Mucosa of stomach (tissue), 1 donor: ENCODE measurements around the gene BTBD16.

Source experiments
- H3K27me3 ChIP-seq: one replicate; pipeline ENCODE4 v1.7.0; 2013; ENCODE audit warnings: mild to moderate bottlenecking, low read length; ENCODE audit not compliant: control insufficient read depth, insufficient read depth
- H3K36me3 ChIP-seq: one replicate; pipeline ENCODE4 v1.7.0; 2013; ENCODE audit warnings: low read length; ENCODE audit not compliant: control insufficient read depth, insufficient read depth
- H3K4me1 ChIP-seq: one replicate; pipeline ENCODE4 v1.7.0; 2013; ENCODE audit warnings: mild to moderate bottlenecking, low read length; ENCODE audit not compliant: control insufficient read depth, insufficient read depth
- H3K4me3 ChIP-seq: one replicate; pipeline ENCODE4 v1.7.0; 2013; ENCODE audit warnings: low read length
- H3K9ac ChIP-seq: one replicate; pipeline ENCODE4 v1.7.0; 2013; ENCODE audit warnings: mild to moderate bottlenecking, low read length, moderate library complexity
- H3K9me3 ChIP-seq: one replicate; pipeline ENCODE4 v1.7.0; 2013; ENCODE audit warnings: mild to moderate bottlenecking, low read length, moderate library complexity; ENCODE audit not compliant: control insufficient read depth
- donor health status: Pancreatic carcinoma.

Gene BTBD16

GRCh38 chr10:122264436-122264835 is 6.7 kb upstream of the BTBD16 start:
- no peak overlapping the region for H3K4me3 ChIP-seq
- H3K9ac ChIP-seq, result no peak overlapping the region
- H3K36me3 ChIP-seq, result no peaks in the 10 kb centered on the region
- peaks cover 35% of the 10 kb centered on the region for H3K4me1 ChIP-seq
- H3K9me3 ChIP-seq, result no peaks in the 10 kb centered on the region
- no peaks in the 10 kb centered on the region for H3K27me3 ChIP-seq

- Histone ChIP-seq H3K27me3 (no peaks in the 10 kb centered on the region), H3K4me3 (no peak overlapping the region), H3K9me3 (no peaks in the 10 kb centered on the region), H3K9ac (no peak overlapping the region), H3K4me1 (peaks cover 35% of the 10 kb centered on the region), H3K36me3 (no peaks in the 10 kb centered on the region)
These were observed 6.2 kb upstream of the BTBD16 start for GRCh38 chr10:122264931-122265330.

- H3K36me3 ChIP-seq, result no peaks in the 10 kb centered on the region
- H3K4me3 ChIP-seq, result no peak overlapping the region
- no peaks in the 10 kb centered on the region for H3K27me3 ChIP-seq
- H3K9ac ChIP-seq, result no peak overlapping the region
- no peaks in the 10 kb centered on the region for H3K9me3 ChIP-seq
- peaks cover 35% of the 10 kb centered on the region for H3K4me1 ChIP-seq
These were observed 5.2 kb upstream of the BTBD16 start for GRCh38 chr10:122265896-122266295.

GRCh38 chr10:122267849-122268737 is 3.0 kb upstream of the BTBD16 start:
- Histone ChIP-seq H3K36me3 (no peaks in the 10 kb centered on the region), H3K9me3 (no peaks in the 10 kb centered on the region), H3K4me1 (peaks cover 35% of the 10 kb centered on the region), H3K9ac (no peak overlapping the region), H3K27me3 (no peaks in the 10 kb centered on the region), H3K4me3 (no peak overlapping the region)

GRCh38 chr10:122269059-122269687 is 1.9 kb upstream of the BTBD16 start:
- Histone ChIP-seq H3K9ac (no peak overlapping the region), H3K27me3 (no peaks in the 10 kb centered on the region), H3K4me1 (peaks cover 29% of the 10 kb centered on the region), H3K9me3 (no peaks in the 10 kb centered on the region), H3K36me3 (no peaks in the 10 kb centered on the region), H3K4me3 (no peak overlapping the region)

- H3K9me3 ChIP-seq, result no peaks in the 10 kb centered on the region
- H3K36me3 ChIP-seq, result no peaks in the 10 kb centered on the region
- no peaks in the 10 kb centered on the region for H3K4me1 ChIP-seq
- no peaks in the 10 kb centered on the region for H3K27me3 ChIP-seq
- no peak overlapping the region for H3K4me3 ChIP-seq
- no peak overlapping the region for H3K9ac ChIP-seq
These were observed 3.0 kb downstream of the BTBD16 start for GRCh38 chr10:122273966-122274545.

- Histone ChIP-seq H3K9ac (no peak overlapping the region), H3K27me3 (no peaks in the 10 kb centered on the region), H3K9me3 (no peaks in the 10 kb centered on the region), H3K4me1 (no peaks in the 10 kb centered on the region), H3K36me3 (no peaks in the 10 kb centered on the region), H3K4me3 (no peak overlapping the region)
These were observed 5.6 kb downstream of the BTBD16 start for GRCh38 chr10:122276611-122277208.

GRCh38 chr10:122277526-122278136 is 6.5 kb downstream of the BTBD16 start:
- no peaks in the 10 kb centered on the region for H3K9me3 ChIP-seq

GRCh38 chr10:122279725-122280141 is 8.6 kb downstream of the BTBD16 start:
- Histone ChIP-seq H3K27me3 (no peaks in the 10 kb centered on the region), H3K4me1 (no peaks in the 10 kb centered on the region), H3K36me3 (no peaks in the 10 kb centered on the region), H3K9ac (no peak overlapping the region), H3K4me3 (no peak overlapping the region), H3K9me3 (no peaks in the 10 kb centered on the region)

More at GRCh38 chr10:122277526-122278136, 6.5 kb downstream of the BTBD16 start:
- H3K9ac ChIP-seq, result no peak overlapping the region
- no peaks in the 10 kb centered on the region for H3K4me1 ChIP-seq
- H3K4me3 ChIP-seq, result no peak overlapping the region
- no peaks in the 10 kb centered on the region for H3K36me3 ChIP-seq
- no peaks in the 10 kb centered on the region for H3K27me3 ChIP-seq

- H3K9ac ChIP-seq, result no peak overlapping the region
- H3K36me3 ChIP-seq, result no peaks in the 10 kb centered on the region
- H3K4me1 ChIP-seq, result no peaks in the 10 kb centered on the region
- H3K4me3 ChIP-seq, result no peak overlapping the region
- H3K27me3 ChIP-seq, result no peaks in the 10 kb centered on the region
- no peaks in the 10 kb centered on the region for H3K9me3 ChIP-seq
These were observed 9.1 kb downstream of the BTBD16 start for GRCh38 chr10:122280156-122280555.

GRCh38 chr10:122281018-122281626 is 10.0 kb downstream of the BTBD16 start:
- Histone ChIP-seq H3K27me3 (no peaks in the 10 kb centered on the region), H3K4me1 (peaks cover 4% of the 10 kb centered on the region), H3K4me3 (no peak overlapping the region)

More at GRCh38 chr10:122281018-122281626, 10.0 kb downstream of the BTBD16 start:
- Histone ChIP-seq H3K9ac (no peak overlapping the region), H3K36me3 (no peaks in the 10 kb centered on the region), H3K9me3 (no peaks in the 10 kb centered on the region)
